Medulla oblongata (tissue), 1 donor: ENCODE data around the gene SLC25A19.
"Not testable (repeated sequence)": the region's sequence is repeated elsewhere in the genome, so short reads cannot be mapped to it uniquely, and the experiment has no call there.

Experiments
- DNase-seq: peaks from one replicate; pipeline ENCODE4 v3.0.0-alpha.2; 2015; ENCODE audit errors: extremely low spot score

SLC25A19 gene

DNA sequence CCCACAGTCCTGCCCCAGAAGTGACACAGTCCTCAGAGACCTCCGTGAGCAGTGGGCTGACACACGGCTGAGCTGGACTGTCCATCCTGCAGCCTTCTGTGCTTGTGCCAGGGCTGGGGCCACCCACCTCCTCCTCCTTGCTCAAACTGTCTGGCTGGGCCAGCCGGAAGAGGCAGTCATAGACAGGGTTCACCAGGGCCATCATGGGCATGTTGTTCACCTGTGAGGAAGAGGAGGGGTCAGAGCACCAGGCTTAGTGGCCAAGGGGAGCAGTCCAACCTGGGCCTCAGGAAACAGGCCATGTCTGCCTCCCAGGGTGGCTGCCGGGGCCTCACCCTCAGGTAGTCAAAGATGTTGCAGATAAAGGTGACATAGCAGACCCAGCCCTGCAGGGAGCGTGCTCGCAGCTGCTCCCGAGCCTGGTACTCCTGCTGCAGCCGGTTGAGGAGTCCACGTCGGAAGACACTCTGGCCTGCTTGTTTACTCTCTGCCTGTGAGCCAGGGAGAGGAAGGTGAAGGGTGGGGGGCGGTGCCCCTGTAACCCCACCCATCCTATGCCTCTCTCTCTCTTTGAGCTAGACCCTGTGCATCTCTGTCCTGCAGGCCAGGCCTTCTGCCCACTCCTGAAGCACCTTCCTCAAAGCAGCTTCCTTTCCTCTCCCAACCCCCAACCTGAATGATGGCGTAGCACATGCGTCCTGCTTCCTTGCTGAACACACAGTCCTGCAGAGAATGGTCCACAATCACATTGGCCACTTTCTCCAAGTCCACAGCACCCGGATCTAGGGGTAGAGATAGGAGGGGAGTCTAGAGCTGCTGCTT is 21.6 kb downstream of the SLC25A19 start:
- DNase-seq = no peak

DNA sequence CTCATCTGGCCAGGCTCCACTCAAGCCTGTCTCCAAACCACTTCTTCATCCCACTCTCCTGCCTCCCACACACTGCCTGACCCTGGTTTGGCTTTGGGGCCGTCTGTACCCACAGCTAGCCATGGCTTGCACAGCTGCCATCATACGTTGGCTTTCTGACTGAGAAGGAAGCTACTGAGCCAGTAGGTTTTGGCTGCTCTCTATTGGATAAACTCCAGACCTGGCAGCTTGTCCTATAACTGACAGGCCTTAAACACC is 22.2 kb downstream of the SLC25A19 start:
- peak; percentile 68 for DNase-seq

DNA sequence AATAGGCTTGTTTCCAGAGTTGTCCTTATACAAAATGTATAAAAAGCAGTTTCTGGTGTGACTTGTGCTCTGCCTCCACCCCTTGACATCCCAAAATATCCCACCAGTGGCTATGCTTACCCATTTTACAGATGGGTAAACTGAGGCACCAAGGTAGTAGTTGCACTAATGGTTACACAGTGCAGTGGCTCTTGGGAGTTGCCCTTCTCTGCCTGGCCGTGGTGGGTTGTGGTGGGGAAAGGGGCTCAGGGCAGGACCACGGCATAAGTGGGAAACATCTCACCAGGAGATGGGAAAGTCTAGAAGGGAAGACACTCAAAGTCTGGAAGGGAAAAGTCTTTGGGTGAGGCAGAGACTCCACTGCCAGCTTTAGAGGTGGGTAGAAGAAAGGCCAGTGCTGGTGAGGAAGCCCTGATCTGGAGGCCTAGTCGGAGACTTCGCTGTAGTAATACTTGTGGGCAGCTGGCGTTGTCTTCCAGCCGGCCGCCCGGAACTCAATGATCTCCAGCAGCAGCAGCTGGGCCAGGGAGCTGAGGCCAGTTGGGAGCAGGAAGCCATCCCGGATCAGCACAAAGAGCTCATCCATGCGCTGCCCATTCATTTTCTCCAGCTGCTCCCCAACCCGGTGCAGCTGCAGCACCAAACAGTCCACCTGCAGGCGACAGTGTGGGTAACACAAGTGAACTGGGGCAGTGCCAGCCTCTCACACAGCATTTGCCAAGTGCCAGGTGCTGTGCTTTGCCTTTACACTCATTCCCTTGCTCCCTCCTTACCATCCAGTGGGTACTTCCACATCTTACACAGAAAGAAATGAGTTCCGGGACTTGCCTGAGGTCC is 22.7 kb downstream of the SLC25A19 start:
- no peak for DNase-seq

DNA sequence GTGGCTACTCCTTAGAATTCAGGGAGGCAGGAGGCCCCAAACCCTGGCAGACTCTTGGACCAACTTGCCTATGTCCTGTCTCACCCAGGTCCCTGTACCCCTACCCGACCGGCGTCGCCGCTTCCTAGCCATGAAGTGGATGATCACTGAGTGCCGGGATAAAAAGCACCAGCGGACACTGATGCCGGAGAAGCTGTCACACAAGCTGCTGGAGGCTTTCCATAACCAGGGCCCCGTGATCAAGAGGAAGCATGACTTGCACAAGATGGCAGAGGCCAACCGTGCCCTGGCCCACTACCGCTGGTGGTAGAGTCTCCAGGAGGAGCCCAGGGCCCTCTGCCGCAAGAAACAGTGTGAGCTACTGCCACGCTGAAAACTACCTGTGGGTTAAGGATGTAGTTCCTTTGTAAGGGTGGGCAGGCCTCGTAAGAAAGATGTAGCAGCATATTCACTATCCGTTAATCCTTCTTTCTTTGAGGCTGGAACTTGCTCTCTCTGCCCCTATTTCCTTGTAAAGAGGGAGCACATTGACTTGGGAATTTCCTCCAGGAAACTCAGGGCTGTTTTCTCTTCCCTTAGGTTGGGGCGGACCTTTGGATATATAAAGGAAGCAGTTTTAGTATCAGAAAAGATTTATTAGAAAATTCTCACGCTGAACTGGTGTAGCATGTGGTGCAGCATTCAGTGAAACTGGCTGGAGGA is 23.5 kb downstream of the SLC25A19 start:
- no peak for DNase-seq

DNA sequence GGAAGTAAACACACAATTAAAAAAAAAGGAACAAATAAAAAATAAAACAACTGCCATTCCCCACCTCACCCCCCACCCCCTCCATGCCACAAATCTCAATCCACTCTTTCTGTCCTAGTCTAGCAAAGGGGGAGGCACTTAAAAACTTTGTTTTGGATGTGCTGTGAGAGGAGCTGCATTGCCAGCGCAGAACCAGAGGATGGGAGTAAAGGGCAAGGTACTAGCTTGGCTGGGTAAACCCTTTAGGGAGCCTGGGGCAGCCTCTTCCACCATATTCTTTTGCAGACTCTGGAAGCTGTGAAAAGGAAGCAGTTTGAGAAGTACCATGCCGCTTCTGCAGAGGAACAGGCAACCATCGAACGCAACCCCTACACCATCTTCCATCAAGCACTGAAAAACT is 26.2 kb downstream of the SLC25A19 start:
- no peak for DNase-seq

DNA sequence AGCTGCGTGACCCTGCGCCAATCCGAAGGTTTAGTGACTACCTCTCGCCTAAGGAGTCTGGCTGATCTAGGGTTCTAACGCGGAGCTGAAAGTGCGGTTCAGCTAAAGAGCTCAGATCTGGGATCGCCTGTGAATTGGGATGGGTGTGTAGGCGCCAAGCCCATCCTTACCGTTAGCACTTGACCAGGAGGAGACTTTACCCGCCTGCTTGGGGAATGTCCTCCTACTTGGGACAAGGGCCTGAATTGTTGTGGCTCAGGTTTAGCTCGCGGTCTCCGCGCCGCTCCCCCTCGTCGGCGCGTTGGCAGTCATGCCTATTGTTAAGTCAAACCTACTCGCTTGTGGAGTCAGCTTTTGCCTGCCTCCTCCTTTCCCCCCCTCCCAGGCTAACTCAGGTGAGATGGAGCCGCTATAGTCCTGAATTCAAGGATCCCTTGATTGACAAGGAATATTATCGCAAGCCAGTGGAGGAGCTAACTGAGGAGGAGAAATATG is 27.1 kb downstream of the SLC25A19 start:
- no peak for DNase-seq

DNA sequence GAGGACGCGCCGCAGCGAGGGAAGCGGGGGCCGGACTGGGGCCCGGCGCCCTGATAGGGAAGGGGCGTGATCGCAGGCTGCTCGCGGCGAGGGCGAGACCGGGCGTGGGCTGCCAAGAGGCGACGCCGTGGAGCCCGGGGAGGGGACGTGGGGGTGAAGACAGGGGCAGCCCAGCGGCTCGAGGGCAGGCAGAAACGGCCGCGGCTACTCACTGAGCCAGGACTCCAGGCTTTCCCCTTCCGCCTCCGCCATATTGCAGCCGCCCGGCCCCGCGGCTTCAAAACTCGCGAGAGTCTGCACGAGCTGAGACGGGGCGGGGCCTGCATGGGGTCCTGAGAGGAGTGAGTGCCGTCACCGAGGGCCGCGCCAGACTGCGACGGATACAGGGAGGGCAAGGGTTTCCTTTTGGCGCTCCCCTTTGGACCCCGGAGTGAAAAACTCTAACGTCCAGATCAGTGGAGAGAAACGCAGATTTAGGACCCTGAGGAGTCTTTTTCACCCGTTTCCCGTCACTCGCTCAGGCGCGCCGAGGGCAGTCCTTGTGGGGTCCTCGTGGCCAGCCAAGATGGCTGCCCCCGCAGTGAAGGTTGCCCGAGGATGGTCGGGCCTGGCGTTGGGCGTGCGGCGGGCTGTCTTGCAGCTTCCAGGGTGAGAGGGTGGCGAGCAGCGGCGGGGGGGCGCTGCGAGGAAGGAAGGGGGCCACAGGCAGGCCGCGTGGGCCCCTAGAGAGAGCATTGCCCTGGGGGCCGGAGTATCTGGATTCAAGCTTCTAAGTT is 27.7 kb downstream of the SLC25A19 start, which contains the start of the genes GGA3 and MRPS7:
Gene GGA3, minus strand, starts transcription at position 271 of the 776 bp plus-strand sequence. Its CDS starts 19 bp downstream, at position 252.
Gene MRPS7, plus strand, starts transcription at position 544 of the 776 bp plus-strand sequence. Its CDS starts 22 bp downstream, at position 566.
- peak; percentile 96 for DNase-seq

DNA sequence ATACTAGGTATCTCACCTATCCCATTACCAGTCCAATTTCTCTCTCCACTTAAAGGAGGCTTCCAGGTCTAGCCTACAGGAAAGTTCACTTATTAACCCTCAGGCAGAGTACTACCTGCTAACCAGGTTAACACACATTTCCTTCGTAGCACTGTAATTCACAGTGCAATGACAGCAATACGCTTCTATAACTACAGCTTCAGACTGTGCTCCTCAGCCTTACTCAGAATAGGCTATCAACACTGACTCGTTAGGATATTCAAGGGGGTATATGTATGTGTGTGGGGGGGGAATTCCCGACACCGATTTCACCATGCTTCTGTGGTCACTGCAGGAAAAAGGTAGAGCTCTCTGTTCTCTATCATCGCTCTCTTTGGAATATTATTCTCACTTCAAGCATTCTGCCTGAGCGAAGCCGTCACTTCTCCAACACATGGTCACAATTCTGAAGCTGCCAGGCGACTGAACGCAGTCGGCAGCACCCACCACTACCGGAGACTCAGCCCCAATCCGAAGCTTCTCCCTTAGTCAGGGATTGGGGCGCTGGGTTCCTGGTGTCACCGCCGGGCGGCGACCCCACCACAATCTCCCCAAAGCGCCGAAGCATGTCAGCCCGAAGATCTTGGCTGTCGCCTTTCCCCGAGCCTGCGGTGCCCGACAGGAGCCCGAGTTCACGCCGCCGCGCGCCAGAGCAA is 28.4 kb downstream of the SLC25A19 start:
- DNase-seq = no peak

DNA sequence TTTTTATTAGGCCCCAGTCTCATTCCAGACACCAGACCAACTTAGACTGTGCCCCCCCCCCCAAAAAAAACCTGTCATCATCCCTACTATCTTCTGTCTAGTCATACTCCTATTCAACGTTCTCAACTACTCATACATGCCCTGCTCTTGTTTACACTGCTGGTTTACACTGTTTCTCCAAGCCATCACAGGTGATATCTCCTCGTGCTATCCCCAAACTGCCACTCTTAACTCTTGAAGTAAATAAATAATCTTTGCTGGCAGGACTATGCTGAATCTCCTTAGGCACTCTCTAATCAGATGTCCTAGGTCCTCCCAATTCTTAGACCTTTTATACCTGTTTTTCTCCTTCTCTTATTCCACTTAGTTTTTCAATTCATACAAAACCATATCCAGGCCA is 32.0 kb downstream of the SLC25A19 start:
- not testable (repeated sequence) for DNase-seq

DNA sequence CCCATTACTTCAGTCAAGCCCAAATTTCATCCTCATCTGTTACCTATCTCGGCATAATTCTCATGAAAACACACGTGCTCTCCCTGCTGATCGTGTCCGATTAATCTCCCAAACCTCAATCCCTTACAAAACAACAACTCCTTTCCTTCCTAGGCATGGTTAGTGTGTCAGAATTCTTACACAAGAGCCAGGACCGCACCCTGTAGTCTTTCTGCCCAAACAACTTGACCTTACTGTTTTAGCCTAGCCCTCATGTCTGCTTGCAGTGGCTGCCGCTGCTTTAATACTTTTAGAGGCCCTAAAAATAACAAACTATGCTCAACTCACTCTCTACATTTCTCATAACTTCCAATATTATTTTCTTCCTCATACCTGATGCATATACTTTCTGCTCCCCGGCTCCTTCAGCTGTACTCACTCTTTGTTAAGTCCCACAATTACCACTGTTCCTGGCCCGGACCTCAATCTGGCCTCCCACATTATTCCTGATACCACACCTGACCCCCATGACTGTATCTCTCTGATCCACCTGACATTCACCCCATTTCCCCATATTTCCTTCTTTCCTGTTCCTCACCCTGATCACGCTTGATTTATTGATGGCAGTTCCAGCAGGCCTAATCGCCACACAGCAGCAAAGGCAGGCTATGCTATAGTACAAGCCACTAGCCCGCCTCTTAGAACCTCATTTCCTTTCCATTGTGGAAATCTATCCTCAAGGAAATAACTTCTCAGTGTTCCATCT is 33.1 kb downstream of the SLC25A19 start:
- DNase-seq = not testable (repeated sequence)

DNA sequence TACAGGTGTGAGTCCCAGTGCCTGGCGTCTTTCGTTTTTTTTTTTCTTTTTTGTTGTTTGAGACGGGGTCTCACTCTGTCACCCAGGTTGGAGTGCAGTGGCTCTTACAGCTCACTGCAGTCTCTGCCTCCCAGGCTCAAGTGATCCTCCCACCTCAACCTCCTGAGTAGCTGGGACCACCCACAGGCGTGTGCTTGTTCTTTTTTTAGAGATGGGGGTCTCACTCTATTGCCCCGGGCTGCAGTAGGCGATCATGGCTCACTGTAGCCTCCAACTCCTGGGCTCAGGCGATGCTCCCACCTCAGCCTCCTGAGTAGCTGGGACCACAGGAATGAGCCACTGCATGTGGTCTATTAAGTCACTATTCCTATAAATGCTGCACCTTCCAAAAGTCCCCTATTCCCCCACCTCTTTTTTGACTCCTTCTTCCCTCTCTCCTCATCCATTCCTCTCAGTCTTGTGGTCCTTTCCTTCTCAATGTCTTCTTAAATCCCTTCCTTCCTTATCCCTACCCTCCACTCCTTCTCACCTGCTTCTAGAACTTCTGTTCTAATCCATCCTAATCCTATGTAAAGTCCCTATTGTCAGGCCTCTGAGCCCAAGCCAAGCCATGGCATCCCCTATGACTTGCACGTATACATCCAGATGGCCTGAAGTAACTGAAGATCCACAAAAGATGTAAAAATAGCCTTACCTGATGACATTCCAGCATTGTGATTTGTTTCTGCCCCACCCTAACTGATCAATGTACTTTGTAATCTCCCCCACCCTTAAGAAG is 37.0 kb downstream of the SLC25A19 start:
- DNase-seq = no peak

DNA sequence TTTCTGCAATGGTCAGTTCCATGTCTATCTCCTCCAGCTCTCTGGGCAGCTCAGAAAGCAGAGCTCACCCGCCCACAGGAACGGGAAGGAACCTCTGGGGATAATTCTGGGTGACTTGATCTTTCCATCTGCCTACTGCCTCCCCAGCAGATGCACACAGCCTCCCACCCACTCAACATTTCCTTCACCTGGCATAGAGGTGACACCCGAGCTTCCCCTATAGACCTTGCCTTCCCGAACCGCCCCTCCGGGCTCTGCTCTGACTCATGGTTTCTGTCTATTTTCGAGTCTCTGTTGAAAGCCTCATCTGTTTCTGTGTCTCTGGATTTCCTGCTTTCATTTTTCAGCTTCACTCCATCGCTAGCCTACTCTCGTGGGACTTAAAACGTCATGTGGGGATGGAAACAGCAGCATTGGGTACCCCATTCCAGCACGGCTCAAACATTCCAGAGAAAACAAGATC is 39.2 kb downstream of the SLC25A19 start:
- DNase-seq = no peak

DNA sequence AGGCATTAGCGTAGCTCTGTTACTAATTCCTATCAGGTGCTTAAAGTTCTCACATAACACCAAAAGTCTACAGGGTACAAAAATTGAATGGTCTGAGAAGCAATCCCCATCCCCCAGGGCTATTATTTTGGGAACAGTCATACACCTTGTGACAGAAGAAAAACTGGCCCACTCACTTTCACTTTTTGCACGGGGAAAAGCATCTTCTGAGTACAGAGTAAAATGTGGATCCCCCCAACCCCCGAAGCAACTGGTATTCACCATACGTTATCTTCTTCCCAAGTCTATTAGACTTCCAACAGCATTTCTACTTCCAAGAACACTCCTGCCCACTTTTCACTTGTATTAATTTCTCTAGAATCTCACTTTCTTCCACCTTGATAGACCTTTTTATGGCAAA is 39.7 kb downstream of the SLC25A19 start:
- no peak for DNase-seq

DNA sequence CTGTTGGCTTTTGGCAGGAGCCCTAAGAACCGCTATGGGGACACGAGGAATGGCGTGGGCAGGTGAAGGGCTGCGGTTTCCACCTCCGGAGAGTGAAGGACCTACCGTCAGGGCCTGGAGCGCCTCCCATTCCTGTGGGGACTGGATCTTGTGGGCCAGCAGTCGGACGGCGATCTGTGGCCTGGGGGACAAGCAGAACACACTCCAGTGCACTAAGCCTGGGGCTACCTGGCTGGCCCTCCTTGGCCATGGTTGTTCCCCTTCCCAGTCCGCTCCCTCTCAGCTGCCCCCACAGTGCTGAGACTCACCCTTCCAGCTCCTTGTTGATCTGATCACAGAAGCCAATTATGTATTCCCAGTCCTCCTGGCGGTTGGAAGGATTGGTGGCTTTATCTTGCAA is 42.8 kb downstream of the SLC25A19 start:
- DNase-seq = no peak

DNA sequence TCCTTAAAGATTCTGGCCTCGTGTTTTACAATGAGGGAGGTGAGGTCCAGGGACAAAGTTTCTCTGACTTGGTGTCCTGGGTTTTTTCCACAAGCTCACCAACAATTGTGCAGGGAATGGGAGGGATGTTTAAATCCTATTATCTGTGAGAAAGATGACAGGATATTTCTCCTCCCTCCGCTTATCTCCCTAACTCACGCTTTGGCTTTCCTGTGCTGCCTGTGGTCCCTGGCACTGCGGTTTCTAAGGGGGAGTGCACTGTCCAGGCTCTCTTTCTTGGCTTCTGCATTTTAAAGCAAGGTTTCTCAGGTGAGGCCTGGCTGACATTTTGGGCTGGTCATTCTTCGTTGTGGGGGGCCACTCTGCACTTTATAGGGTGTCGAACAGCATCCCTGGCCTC is 44.2 kb downstream of the SLC25A19 start:
- DNase-seq = no peak

DNA sequence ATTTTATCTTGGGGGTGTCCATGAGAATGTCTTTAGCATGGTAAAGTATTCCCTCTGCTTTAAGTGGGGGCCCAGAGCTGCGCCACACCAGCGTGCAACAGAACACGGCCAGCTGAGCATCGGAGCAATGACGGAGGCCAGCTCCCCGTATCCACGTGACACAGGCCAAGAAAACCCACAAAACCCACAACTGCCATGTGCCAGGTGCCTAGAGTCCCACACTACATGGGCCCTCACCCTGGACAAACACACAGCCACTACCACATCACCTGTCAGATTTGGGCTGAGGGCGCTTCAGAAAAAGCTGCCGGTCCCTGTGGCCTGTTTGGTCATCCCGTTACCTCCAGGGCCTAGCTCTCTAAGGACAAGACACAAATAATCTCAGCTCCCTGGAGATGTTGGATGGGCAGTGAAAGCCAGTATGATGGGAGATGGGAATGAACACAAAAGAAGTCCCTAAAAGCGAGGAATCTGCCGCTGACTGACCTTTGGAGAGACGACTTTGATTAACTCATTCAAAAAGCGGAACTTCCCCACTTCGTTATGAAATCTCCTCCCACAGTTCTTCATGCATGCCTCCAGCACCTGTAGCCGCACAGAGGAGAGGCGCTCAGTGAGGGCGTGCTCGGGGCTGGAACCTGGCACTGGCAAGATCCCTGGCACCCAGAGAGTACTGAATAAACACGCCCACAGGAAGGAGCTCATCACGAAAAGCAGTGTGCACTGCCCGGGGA is 44.9 kb downstream of the SLC25A19 start:
- DNase-seq = no peak

DNA sequence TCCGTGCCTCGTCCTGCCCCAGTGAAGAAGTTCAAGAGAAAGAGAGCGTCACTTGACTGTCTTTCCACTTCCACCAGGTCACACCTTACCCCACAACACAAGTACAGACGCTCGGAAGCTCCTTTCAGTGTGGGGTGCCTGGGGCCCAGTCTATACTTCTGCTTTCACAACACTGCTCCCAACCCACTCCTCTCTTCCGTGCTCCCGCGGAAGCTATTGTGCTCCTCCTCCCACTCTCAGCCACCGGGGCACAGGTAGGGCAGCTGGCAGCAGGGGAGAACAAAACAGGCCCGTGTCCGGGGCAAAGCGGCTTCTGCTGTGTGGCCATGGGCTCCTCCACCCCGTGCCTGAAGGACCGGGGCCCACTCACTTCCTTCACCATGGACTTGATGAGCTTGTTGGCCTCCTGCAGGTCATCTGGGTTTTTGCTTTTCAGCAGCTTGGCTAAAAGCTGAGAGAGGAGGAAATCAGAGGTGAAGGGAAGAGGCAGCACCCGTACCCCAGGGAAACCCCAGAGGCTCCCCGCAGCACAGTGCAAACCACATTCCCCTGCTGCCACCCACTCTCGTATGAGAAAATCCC is 46.7 kb downstream of the SLC25A19 start:
- peak; percentile 32 for DNase-seq

DNA sequence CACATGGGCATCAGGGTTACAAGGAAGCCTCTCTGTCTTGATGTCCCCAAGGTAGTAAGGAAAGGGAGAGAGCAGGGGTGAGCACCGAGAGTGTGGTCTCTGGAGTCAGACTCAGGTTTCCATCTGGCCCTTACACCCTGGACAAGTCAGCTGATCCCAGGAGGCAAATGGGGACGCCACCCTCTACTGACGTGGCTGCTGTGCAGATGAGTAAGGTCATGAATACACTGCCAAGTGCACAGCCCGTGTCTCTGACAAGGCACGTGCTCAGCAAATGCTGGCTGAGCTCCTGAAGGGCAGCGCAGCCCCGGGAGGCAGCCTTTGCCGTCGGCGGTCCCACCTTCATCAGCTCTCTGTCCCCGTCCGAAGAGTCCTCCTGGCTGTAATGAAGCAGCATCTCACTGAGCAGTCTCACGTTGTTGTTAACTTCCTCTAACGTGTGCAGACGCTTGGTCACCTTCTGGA is 47.2 kb downstream of the SLC25A19 start:
- no peak for DNase-seq
